ENCODE data around the gene CCND1. TPM values are rescaled to one million over a fixed set of nuclear protein-coding genes. Genes with fewer than 3 reads are reported as not detected.

CCND1 gene
- total RNA-seq, 1 donor, result 770 TPM

DNA sequence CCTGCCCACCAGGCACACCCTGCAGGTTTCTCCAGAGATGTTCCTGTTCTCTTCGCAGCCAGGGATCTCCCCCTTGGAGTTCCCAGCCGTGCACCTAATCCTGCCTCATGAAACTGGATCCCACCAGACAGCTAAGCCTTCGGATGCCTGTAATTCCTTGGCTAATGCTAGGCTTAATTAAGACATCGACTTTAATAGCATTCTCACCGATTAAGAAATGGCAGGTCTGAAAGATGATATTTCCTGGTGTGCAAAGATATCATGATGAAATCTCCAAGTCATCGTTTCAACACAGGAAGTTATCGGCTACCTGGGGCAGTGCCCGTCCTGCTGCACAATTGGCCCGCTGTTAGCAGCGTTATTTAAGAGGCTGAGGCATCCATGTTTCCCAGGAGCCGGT lies 41.5 kb upstream of the CCND1 start:
- TF ChIP-seq, protein P1, sequence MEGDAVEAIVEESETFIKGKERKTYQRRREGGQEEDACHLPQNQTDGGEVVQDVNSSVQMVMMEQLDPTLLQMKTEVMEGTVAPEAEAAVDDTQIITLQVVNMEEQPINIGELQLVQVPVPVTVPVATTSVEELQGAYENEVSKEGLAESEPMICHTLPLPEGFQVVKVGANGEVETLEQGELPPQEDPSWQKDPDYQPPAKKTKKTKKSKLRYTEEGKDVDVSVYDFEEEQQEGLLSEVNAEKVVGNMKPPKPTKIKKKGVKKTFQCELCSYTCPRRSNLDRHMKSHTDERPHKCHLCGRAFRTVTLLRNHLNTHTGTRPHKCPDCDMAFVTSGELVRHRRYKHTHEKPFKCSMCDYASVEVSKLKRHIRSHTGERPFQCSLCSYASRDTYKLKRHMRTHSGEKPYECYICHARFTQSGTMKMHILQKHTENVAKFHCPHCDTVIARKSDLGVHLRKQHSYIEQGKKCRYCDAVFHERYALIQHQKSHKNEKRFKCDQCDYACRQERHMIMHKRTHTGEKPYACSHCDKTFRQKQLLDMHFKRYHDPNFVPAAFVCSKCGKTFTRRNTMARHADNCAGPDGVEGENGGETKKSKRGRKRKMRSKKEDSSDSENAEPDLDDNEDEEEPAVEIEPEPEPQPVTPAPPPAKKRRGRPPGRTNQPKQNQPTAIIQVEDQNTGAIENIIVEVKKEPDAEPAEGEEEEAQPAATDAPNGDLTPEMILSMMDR (IDR thresholded peaks at IDR 0.05; ENCODE audit: insufficient read depth, low read length), result no peak
- no peak overlapping the region for H3K4me3 ChIP-seq (ENCODE audit: low read depth, low read length)
- peak; percentile 23 for DNase-seq (ENCODE audit: low read depth)

GRCh38 chr11:69600001-69600400 lies 41.0 kb upstream of the CCND1 start:
- H3K4me3 ChIP-seq (ENCODE audit: low read depth, low read length), result no peak overlapping the region
- DNase-seq (ENCODE audit: low read depth), result no peak
- TF ChIP-seq, protein P1 (IDR thresholded peaks at IDR 0.05; ENCODE audit: insufficient read depth, low read length), result no peak

GRCh38 chr11:69601011-69601975 lies 39.7 kb upstream of the CCND1 start:
- TF ChIP-seq, protein P1 (IDR thresholded peaks at IDR 0.05; ENCODE audit: insufficient read depth, low read length), result no peak
- H3K4me3 ChIP-seq (ENCODE audit: low read depth, low read length), result no peak overlapping the region
- DNase-seq (ENCODE audit: low read depth), result no peak

DNA sequence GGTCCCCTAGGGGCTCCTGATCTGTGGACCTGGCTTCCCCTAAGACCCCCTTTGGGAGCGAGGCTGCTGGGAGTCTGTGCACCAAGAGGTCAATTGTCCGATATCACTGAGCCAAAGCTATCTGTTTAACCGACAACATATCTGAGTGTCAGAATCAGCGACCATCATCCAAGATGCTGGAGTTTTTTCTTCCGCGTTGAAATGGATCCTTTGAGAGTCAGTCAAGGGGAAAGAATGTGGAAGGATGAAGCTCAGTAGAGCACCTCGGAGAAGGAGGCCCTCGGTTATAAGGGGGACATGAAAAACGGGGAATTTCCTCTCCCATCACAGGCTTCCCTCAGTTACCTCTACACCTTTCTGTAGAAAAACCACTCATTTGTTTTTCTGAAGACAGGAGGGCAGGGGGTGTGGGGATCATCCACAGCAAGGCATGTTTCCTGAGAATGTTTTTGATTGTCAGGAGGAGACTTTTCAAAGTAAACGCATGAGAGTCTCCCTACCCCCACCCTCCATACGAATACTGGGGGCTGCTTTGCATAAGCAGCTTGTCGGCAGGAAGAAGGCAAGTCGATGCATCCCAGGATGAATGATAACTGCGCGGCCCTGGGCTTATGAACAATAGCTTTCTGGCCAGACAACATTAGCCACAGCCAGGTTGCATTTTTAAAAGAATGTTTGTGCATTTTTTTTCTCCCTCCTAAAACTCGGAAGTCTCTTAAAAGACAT lies 37.7 kb upstream of the CCND1 start:
- TF ChIP-seq, protein P1 (IDR thresholded peaks at IDR 0.05; ENCODE audit: insufficient read depth, low read length), result no peak
- H3K4me3 ChIP-seq (ENCODE audit: low read depth, low read length), result no peak overlapping the region
- DNase-seq (ENCODE audit: low read depth), result no peak

DNA sequence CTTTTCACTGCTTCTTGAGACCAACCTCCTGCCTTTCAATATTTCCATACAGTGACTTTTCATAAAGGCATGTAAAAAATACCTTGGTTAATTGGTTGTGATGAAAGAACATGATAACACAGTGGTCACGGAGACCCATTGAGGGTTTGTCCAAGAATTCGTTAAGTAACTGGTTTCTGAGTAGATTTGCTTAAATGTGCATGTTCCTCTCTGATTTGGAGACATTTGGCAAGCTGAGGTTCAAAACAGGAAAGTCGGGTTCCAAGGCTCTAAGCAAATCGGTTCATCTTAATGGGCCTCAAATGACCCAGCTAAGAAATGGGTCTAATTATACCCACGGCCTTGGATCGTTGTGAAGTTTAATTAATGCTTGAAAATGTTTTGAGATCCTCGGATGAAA lies 36.9 kb upstream of the CCND1 start:
- TF ChIP-seq, protein P1 (IDR thresholded peaks at IDR 0.05; ENCODE audit: insufficient read depth, low read length), result no peak
- DNase-seq (ENCODE audit: low read depth), result peak; percentile 10
- no peak overlapping the region for H3K4me3 ChIP-seq (ENCODE audit: low read depth, low read length)

DNA sequence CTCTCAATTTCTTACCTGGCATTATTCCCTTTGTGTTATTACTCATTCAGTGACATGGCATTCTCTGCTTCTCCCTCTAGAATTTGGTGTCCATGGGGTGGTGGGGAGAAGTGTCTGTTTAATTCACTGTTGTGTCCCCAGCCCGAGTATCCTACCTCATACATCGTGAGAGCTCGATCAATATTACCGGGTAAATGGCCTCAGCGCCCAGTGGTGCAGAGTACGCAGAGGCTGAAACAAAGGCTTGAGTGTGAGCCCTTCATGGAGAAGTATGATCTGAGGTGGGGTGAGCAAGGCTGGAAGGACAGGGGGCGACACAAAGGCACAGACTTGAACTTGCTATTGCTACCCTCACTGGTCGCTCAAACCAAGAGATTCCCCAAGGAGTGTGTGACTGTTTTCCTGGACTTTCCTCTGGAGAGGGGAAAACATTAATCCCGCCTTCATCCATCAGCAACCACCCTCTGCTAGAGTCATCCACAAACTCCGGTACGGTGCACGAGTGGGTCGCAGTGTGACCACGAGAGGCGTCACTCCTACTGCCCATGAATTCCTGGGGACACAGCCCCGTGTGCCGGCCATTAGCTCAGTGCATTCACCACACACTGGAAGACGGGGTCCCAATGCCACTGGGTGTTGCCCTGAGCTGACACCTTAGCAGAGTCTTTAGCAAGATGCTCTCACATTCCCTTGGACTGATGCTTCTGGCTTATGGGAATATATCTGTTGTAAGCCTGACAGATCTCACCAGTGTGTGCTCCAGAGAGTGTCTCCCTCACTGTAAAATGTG lies 35.0 kb upstream of the CCND1 start:
- H3K4me3 ChIP-seq (ENCODE audit: low read depth, low read length), result no peak overlapping the region
- TF ChIP-seq, protein P1 (IDR thresholded peaks at IDR 0.05; ENCODE audit: insufficient read depth, low read length), result no peak
- no peak for DNase-seq (ENCODE audit: low read depth)
